Spleen (tissue), 11 donors: Measurements from ENCODE around the gene SPRY2. TPM values are rescaled to one million over a fixed set of nuclear protein-coding genes. Genes with fewer than 3 reads are reported as not detected.

Source experiments
- DNase-seq: peaks from one replicate; pipeline ENCODE4 v3.0.0-alpha.2; 2020
- H3K27ac ChIP-seq, 8 donors: fragments of 200-600 bp; sonication (generic) in 7 of 8; 1 replicate in 4 of 8; 2 replicates in 4 of 8; pipeline versions ENCODE4 v1.5.0 to v1.8.0; 2016 to 2021; ENCODE audit warnings: inconsistent platforms in 4 of 8, mild to moderate bottlenecking in 4 of 8, moderate library complexity in 1 of 8
- H3K27me3 ChIP-seq, 7 donors: fragments of 200-600 bp; sonication (generic) in 6 of 7; replicated peaks in 1 of 7; 1 replicate in 4 of 7; 2 replicates in 3 of 7; pipeline versions ENCODE4 v1.5.0 to v1.8.0; 2016 to 2021; ENCODE audit warnings: inconsistent platforms in 3 of 7, mild to moderate bottlenecking in 1 of 7
- H3K36me3 ChIP-seq, 6 donors: fragments of 200-600 bp; sonication (generic) in 5 of 6; 1 replicate in 4 of 6; 2 replicates in 2 of 6; pipeline versions ENCODE4 v1.5.0 to v1.8.0; 2016 to 2021; ENCODE audit warnings: inconsistent platforms in 2 of 6
- H3K4me1 ChIP-seq, 6 donors: fragments of 200-600 bp; sonication (generic) in 5 of 6; 1 replicate in 3 of 6; 2 replicates in 3 of 6; pipeline versions ENCODE4 v1.5.0 to v1.8.0; 2016 to 2021; ENCODE audit warnings: inconsistent platforms in 3 of 6
- H3K4me3 ChIP-seq, 8 donors: fragments of 200-600 bp; sonication (generic) in 7 of 8; 1 replicate in 4 of 8; 2 replicates in 4 of 8; pipeline versions ENCODE4 v1.5.0 to v1.8.0; 2016 to 2021; ENCODE audit warnings: inconsistent platforms in 4 of 8, mild to moderate bottlenecking in 4 of 8, moderate library complexity in 2 of 8
- H3K9me3 ChIP-seq, 8 donors: fragments of 200-600 bp; sonication (generic) in 7 of 8; 1 replicate in 4 of 8; 2 replicates in 4 of 8; pipeline versions ENCODE4 v1.5.0 to v1.8.0; 2016 to 2021; ENCODE audit warnings: inconsistent platforms in 4 of 8
- CTCF ChIP-seq, 11 experiments: fragments of 200-600 bp in 7 of 11; fragments of 450-650 bp in 4 of 11; sonication (generic) in 4 of 11; IDR thresholded peaks in 8 of 11; conservative IDR thresholded peaks in 3 of 11; 1 replicate in 7 of 11; 2 replicates in 4 of 11; pipeline versions ENCODE4 v1.4.0 to v1.8.0; 2016 to 2021; ENCODE audit warnings: antibody characterized with exemption in 11 of 11, inconsistent platforms in 4 of 11, mild to moderate bottlenecking in 1 of 11
- POLR2A ChIP-seq, 3 donors: fragments of 450-650 bp; IDR thresholded peaks; one replicate each; pipeline ENCODE4 v1.5.1; 2017; ENCODE audit warnings: antibody characterized with exemption in 3 of 3, mild to moderate bottlenecking in 1 of 3
- POLR2AphosphoS5 ChIP-seq, 3 donors: sonication (generic); formaldehyde crosslinking; IDR thresholded peaks; one replicate each; pipeline ENCODE4 v1.5.1; 2017; ENCODE audit warnings: antibody characterized with exemption in 3 of 3
- WGBS, 5 donors: extraction: QIAGEN DNeasy Blood & Tissue Kit in 3 of 5; methylation state at CpG; one replicate each; pipeline versions ENCODE4 v1.1.5 to v1.1.7; 2013 to 2018; 5-methylcytosine and 5-hydroxymethylcytosine counted together
- intact Hi-C: fragments of 100-400 bp; cut with DNase I; formaldehyde crosslinking; loops from one replicate; pipeline ENCODE4 v1.15.0; 2023; ENCODE audit warnings: low total_unique reads
- polyA plus RNA-seq, 3 donors: library from polyadenylated mRNA; stranded (reverse); fragments of 200-250 nt; gene quantifications; one replicate each; pipeline ENCODE4 v1.2.1, GENCODE V29; 2013
- total RNA-seq, 7 donors: library from RNA; depleted of rRNA in 3 of 7; stranded (reverse); fragments of >200 nt in 3 of 7; fragmentation: NEBNext Ultra II Directional in 4 of 7; extraction: Animal tissue kit (Norgen Biotek cat#: 25700) in 4 of 7; gene quantifications; one replicate each; pipeline versions ENCODE4 v1.1.0 to v1.2.1, GENCODE V29; 2016 to 2021
- donor health status: healthy with polysubstance abuse.
- donor health status: DM: no; HTN: no; CAD: no; lungs with moderate emphysema.
- donor health status: DM: no; HTN: no; CAD: no.
- donor health status: Bipolar disorder and iron deficiency.
- donor health status: healthy.
- donor health status: DM: no; HTN: no; CAD: no.
- donor health status: DM: yes; HTN: yes; CAD: no.

The SPRY2 gene
- total and polyA plus RNA-seq, 10 donors, result 8.5 to 63.9 (median 35.9) TPM

GRCh38 chr13:80386592-80386991, 45.7 kb upstream of the SPRY2 start:
- TF ChIP-seq CTCF (IDR thresholded peaks at IDR 0.05 in 8 of 11, conservative IDR thresholded peaks at IDR 0.05 in 3 of 11), result no peak
- no peaks in the 10 kb centered on the region for H3K4me1 ChIP-seq
- intact Hi-C loops, result no loop called here
- H3K9me3 ChIP-seq, result peaks cover 0 to 16% (median 10%) of the 10 kb centered on the region in 8 donors
- DNase-seq, result no peak
- no peak overlapping the region for H3K27ac ChIP-seq
- H3K4me3 ChIP-seq, result no peak overlapping the region
- H3K27me3 ChIP-seq, result no peaks in the 10 kb centered on the region
- H3K36me3 ChIP-seq, result no peaks in the 10 kb centered on the region

GRCh38 chr13:80386002-80386401, 45.1 kb upstream of the SPRY2 start:
- Histone ChIP-seq H3K4me3 (no peak overlapping the region), H3K9me3 (peaks cover 0 to 13% (median 10%) of the 10 kb centered on the region in 8 donors), H3K27me3 (no peaks in the 10 kb centered on the region), H3K27ac (no peak overlapping the region), H3K4me1 (no peaks in the 10 kb centered on the region), H3K36me3 (no peaks in the 10 kb centered on the region)
- TF ChIP-seq CTCF (IDR thresholded peaks at IDR 0.05 in 8 of 11, conservative IDR thresholded peaks at IDR 0.05 in 3 of 11), result no peak
- no peak for TF ChIP-seq POLR2A (IDR thresholded peaks at IDR 0.05)
- no peak for TF ChIP-seq POLR2AphosphoS5 (IDR thresholded peaks at IDR 0.05)
- intact Hi-C loops, result no loop called here
- DNase-seq, result no peak

- TF ChIP-seq CTCF (IDR thresholded peaks at IDR 0.05 in 8 of 11, conservative IDR thresholded peaks at IDR 0.05 in 3 of 11) (no peak), POLR2A (IDR thresholded peaks at IDR 0.05) (no peak), POLR2AphosphoS5 (IDR thresholded peaks at IDR 0.05) (no peak)
- H3K36me3 ChIP-seq, result no peaks in the 10 kb centered on the region
- intact Hi-C loops, result no loop called here
- no peak overlapping the region for H3K27ac ChIP-seq
- WGBS, 5 donors, result 68 to 93% (median 84%) methylated on average over 2 of the region's 2 CpGs
- no peak overlapping the region for H3K4me3 ChIP-seq
- no peaks in the 10 kb centered on the region for H3K27me3 ChIP-seq
- no peaks in the 10 kb centered on the region for H3K9me3 ChIP-seq
- no peak for DNase-seq
- H3K4me1 ChIP-seq, result no peaks in the 10 kb centered on the region
Observed at GRCh38 chr13:80382576-80382975, 41.6 kb upstream of the SPRY2 start.

- intact Hi-C loops, result no loop called here
- no peak for DNase-seq
- TF ChIP-seq CTCF (IDR thresholded peaks at IDR 0.05 in 8 of 11, conservative IDR thresholded peaks at IDR 0.05 in 3 of 11) (no peak), POLR2AphosphoS5 (IDR thresholded peaks at IDR 0.05) (no peak), POLR2A (IDR thresholded peaks at IDR 0.05) (no peak)
- Histone ChIP-seq H3K4me1 (no peaks in the 10 kb centered on the region), H3K4me3 (no peak overlapping the region), H3K27ac (no peak overlapping the region), H3K36me3 (no peaks in the 10 kb centered on the region), H3K9me3 (no peaks in the 10 kb centered on the region), H3K27me3 (no peaks in the 10 kb centered on the region)
- 80 to 90% (median 84%) methylated on average over 3 of the region's 3 CpGs for WGBS, 5 donors
Observed at GRCh38 chr13:80379245-80379644, 38.3 kb upstream of the SPRY2 start.
